NCI-H446 treated with DMSO at 0.1 percent for 48 hours (cell line): ENCODE measurements around the gene COX5A.
A peak's percentile ranks its signal among the peaks of the same experiment; 100 is the strongest.
"Not testable (repeated sequence)": the region's sequence is repeated elsewhere in the genome, so short reads cannot be mapped to it uniquely, and the experiment has no call there.

ENCODE experiments used
- DNase-seq: peaks from one replicate; lab custom pipeline; 2025; lab: John Stamatoyannopoulos, UW

COX5A gene

GRCh38 chr15:74902295-74903075, 35.4 kb downstream of the COX5A start:
- DNase-seq: no peak

GRCh38 chr15:74901612-74902063, 36.2 kb downstream of the COX5A start:
- no peak for DNase-seq

- DNase-seq: no peak
Observed at GRCh38 chr15:74897300-74897701, 40.6 kb downstream of the COX5A start.

GRCh38 chr15:74896316-74896715, 41.6 kb downstream of the COX5A start:
- no peak for DNase-seq

- no peak for DNase-seq
Observed at GRCh38 chr15:74895830-74896229, 42.0 kb downstream of the COX5A start.

- DNase-seq: not testable (repeated sequence)
Observed at GRCh38 chr15:74894383-74894782, 43.5 kb downstream of the COX5A start.

- DNase-seq: no peak
Observed at GRCh38 chr15:74893627-74894026, 44.2 kb downstream of the COX5A start.

GRCh38 chr15:74892931-74893330, 44.9 kb downstream of the COX5A start:
- no peak for DNase-seq

- DNase-seq: no peak
Observed at GRCh38 chr15:74892313-74892712, 45.6 kb downstream of the COX5A start.

GRCh38 chr15:74891469-74891868, 46.4 kb downstream of the COX5A start:
- no peak for DNase-seq

- DNase-seq: no peak
Observed at GRCh38 chr15:74890665-74890960, 47.3 kb downstream of the COX5A start.

- peak; percentile 47 for DNase-seq
Observed at GRCh38 chr15:74889883-74890664, 47.8 kb downstream of the COX5A start, which contains the start of gene MPI. MPI (plus strand) TSS chr15:74890042; CDS start chr15:74890074, 32 bp downstream.

- DNase-seq: no peak
Observed at GRCh38 chr15:74889390-74889882, 48.4 kb downstream of the COX5A start.

- DNase-seq: no peak
Observed at GRCh38 chr15:74888716-74889115, 49.2 kb downstream of the COX5A start.

GRCh38 chr15:74887537-74888193, 50.2 kb downstream of the COX5A start:
- not testable (repeated sequence) for DNase-seq

- no peak for DNase-seq
Observed at GRCh38 chr15:74885461-74885860, 52.4 kb downstream of the COX5A start.

- no peak for DNase-seq
Observed at GRCh38 chr15:74884428-74885223, 53.2 kb downstream of the COX5A start.

- no peak for DNase-seq
Observed at GRCh38 chr15:74882528-74882927, 55.3 kb downstream of the COX5A start.

- DNase-seq: no peak
Observed at GRCh38 chr15:74878273-74878672, 59.6 kb downstream of the COX5A start.

GRCh38 chr15:74873756-74874424, 64.0 kb downstream of the COX5A start:
- no peak for DNase-seq
